HG03432 (cell line): ENCODE results near the gene KCNG4.

ENCODE experiments used
- ATAC-seq: cut with Tn5 transposase; IDR thresholded peaks from one replicate; pipeline ENCODE4 v1.9.1; 2021; ENCODE audit warnings: mild to moderate bottlenecking, moderate library complexity; ENCODE audit not compliant: unreplicated experiment

Gene KCNG4

DNA sequence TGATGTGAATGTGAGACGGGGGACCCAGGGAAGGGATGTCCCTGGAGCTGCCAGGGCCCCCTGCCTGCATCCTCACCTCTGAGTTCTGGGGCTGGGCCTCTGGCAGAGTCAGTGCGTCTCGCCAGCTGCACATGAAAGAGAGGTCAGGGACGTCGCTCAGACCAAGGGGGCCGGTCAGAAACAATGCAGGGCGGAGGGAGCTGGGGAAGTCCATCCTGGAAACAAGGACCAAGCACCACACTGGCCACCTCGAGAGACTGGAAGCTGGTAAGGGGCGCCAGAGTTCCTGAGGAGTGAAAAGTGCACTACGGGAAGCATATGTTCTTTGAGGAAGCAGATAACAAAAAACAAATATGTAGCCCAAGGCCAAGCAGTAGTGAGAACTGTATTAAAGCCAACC is 55.0 kb downstream of the KCNG4 start:
- ATAC-seq: no peak

DNA sequence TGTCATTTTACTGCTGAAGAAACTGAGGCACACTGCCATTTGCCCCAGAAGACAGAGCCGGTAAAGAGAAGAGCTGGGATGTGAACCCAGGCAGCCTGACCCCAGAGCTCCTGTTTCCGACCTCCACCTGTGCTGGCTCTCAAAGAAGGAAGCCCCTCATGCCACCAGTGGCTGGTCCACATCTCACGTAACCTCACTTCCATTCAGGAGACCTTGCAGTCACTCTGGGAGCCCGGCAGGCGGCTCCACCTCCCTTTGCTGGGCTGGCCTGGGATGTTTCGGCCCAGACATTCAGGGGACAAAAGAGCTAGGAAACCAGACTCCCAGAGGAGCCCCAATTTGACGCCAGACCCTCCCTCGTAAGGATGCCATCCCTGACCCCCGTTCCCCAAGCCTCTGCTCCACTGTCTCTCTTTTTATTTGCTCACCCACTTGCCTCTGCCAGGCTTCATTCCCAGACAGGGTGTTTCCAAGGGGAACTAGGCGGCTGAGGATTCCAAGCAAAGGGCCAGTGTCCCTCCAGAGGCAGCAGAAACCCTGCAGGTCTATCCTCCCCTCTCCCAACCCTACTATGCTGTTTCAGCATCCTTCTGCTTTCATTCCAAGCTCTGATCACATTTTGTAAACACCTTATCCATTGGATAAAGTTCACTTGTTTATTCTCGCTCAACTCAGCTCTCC is 55.8 kb downstream of the KCNG4 start:
- no peak for ATAC-seq

DNA sequence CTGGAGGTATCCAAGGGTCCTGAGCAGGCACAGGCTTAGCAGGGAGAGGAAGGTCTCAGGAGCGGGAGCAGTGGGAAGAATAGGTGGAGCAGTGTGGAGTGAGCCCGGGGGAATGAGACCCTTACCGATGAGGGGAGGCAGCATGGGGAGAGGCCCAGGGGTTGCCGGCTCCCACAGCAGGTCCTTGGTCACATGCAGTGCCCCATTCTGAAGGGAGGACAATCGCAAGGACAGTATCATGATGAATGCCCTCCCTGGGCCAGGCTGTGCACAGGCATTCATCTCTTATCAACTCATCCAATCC is 56.3 kb downstream of the KCNG4 start:
- no peak for ATAC-seq

DNA sequence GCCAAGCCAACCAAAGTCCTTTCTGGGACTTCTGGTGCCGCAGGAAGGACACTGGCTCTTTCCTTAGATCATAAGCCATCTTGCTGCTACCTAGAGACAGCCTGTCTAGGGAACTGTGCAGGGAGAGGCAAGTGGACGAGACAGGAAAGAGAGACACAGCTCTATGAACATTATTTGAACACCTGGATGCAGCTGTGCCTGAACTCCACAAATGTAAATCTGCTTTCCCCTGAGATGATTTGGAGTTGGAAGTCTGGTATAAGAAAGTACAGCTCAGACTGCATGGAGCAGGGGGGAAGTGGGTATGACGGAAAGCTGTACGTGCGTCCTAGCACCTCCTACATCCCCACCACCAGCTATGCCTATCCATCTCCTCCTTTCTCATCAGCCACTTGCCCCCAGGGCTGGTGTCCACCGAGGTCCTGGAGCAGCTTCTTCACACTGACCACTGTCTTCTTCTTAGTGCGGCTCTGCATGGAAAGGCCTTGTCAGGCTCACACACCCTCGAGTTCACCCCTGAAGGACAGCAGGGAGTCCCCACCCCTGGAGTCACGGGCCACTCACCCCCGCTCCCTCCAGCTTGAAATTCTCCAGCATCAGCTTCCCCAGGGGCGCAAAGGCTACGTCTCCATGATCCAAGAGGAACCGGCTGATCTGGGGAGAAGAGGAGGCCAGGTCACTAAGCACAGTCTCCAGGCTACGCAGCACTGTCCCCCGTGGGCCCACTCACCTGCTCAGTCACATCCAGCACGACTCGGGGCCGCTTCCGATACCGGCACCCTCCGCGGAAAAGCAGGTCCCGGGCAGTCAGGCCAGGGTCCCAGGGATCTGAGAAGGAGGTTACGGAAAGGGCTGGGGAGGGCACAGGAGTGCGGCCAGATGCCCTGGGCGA is 56.9 kb downstream of the KCNG4 start:
- no peak for ATAC-seq

DNA sequence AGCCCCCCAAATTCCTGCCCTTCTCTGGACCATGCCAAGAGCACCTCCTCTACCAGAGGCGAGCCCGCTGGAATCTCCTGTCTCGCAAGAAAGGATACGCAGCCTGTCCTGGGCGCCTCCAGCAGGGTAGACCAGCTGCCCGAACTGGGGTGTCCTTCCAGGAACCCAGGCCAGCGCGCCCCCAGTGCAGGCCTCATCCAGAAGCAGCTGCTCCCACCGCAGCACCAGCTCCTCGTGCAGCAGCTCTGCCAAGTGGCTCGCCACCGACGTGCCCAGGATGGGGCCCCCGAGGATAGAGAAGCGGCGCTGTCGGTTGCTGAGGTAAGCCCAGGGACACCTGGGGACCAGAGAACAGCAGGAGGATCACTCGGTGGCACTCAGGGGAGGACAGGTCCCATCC is 57.7 kb downstream of the KCNG4 start:
- no peak for ATAC-seq

DNA sequence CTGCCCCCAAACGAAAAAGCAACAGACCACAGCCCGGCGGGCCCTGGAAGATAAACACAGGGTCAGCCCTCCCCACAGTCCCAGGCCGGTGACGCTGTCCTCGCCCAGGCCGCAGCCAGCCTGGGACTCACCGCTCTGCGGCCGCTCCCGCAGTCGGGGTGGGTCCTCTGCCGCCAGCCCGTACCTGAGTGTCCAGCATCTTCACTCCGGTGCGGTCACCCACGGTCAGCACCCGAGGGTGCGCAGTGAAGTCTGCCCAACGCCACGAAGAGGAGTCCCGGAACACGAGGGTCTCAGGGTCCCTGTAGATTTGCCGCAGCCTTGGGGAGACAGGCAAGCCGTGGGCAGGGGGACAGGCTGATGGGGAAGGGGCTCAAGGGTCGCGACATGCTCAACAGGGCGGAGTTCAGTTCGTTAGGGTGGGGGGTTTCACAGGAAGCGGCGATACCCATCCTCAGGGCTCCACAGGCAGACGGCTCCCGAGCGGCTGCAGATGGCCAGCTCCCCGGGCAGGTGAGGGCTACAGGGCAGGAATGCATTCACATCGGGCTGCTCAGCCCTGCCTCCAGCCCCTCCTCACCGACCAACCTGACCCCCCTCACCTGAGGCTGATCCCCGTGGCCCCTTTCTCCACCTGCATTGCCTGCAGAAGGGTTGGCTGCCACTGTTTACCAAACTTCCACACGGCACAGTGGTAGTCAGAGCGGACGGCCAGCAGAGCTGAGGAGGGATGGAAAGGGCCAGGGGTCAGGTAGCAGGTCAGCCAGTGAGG is 58.5 kb downstream of the KCNG4 start:
- no peak for ATAC-seq

DNA sequence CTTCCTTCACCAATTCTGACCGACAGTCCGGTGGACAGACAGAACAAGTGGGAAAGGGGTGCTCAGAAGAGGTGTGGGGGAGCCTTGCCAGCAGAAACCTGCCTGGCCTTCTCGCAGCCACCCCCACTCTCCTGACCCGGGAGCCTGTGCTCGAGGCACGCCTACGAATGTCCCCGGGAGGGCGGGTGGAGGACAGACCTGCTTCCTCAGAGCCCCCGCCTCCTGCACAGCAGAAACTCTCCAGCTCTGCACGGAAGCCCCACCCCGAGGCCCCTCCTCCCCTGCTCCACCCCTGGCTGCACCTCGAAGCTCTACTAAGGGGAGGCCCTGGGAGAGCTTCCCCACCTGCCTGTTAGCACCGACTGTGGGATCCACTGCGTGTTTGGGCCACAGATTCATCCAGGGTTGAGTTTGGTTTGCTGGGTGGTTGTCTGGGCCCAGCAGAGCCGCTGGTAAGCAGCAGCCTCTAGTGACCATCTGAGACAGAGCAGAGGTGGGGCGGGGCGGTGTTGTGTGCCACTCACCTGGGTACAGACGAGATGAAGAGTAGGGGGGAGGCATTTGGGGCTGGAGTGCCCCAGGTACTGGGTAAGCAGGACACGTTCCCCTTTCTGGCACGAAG is 59.2 kb downstream of the KCNG4 start:
- ATAC-seq: no peak

DNA sequence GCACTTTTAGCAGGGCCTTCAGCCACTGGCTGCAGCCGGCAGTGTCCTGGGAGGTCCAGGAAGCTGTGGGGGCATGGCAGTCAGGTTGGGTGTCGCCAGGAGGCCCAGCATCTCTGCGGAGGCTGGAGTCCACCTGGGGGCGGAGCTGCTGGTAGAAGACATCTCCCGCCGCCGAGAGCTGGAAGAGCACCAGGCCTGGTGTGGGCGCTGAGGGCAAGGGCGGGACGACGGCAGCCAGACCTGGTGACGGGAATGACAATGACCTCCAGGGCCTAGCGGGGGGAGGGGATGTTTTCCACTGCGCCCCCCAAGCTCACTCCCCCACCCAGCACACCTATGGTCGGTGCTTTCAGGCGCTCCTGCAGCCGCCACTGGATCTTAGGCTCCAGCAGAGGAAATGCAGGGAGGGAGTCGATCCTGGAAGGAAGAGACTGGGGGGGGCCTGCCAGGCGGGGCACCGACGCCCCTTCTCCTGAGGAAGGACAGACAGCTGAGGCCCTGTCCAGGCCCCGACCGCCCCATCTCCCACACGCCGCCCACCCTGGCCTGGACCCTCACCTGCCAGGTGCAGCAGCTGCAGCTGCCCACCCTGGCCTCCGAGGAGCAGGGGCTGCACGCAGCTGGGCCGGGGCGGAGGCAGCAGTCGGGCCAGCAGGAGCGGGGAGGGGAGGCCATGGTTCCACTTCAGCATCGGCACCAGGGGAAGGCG is 60.0 kb downstream of the KCNG4 start:
- no peak for ATAC-seq

DNA sequence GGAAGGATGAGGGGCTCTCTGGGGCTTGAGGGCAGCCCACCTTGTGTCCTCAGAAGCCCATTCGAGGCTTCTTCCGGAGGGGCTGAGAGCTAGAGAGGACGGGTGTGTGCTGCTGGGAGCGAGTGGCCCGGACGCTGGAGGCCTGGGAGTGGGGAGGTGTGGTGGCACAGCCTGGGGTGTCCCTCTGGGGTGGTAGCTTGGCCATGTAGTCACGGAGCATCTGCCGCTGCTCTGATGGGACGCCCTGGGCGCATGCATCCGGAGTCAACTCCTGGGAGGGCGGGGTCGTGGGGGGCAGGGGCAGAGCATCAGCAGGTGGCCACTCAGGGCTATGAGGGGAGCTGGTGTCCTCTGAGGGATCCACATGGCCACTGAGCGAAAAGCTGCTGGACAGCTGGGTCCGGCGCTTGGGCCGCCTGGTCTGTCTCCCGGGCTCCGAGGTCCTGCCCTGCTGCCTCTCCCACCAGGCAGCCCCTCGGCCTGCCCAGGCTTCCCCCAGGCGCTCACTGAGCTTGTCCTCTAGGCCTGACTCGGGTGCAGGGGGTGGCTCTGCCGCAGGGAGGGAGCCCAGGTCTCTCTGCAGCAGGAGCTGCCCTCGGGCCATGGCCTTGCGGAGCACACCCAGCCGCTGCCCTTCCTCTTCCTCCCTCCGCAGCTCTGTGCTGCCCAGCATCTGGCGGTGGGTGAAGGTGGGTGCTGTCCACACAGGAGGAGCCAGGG is 60.8 kb downstream of the KCNG4 start:
- no peak for ATAC-seq

DNA sequence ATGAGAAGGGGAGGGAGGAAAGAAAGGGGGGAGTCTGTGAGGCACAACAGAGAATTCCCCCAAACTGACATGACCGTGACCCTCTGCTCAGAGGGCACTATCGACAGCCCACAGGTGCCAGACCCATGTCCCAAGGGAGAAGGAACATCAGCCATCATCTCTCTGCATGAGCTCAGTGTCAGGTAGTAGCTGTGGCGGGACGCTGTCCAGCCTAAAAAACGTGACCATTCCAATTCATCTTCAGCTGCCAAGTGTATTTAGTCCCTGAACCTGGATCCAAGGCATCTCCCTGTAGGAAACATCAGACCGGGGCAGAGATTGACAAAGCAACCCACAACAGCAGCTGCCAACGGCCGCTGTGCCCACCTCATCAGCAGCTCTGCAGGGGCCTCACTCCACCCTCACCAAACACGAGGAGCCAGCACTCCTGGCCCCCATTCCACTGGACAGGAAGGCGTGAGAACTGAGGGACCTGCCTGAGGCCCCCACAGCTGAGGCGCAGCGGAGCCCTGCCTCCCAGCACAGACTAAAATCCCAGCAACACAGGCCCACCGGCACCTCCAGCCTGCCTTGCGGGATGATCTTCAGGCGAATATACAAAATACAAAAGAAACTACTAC is 61.6 kb downstream of the KCNG4 start:
- no peak for ATAC-seq

DNA sequence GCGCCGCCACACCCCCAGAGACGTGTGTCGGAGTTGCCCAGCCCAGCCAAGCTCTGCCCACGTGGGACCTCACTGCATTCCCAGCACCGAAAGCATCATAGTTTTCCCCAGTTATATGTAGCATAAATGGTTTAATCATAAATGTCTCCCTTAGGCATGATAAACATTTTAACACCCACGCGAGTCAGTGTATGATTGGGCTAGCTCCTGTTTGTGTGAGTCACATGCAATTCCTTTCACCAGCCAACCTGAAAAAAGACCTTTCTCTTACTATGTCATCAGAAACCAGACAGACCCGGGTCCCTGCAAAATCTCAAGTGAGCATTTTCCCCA is 62.1 kb downstream of the KCNG4 start:
- no peak for ATAC-seq

DNA sequence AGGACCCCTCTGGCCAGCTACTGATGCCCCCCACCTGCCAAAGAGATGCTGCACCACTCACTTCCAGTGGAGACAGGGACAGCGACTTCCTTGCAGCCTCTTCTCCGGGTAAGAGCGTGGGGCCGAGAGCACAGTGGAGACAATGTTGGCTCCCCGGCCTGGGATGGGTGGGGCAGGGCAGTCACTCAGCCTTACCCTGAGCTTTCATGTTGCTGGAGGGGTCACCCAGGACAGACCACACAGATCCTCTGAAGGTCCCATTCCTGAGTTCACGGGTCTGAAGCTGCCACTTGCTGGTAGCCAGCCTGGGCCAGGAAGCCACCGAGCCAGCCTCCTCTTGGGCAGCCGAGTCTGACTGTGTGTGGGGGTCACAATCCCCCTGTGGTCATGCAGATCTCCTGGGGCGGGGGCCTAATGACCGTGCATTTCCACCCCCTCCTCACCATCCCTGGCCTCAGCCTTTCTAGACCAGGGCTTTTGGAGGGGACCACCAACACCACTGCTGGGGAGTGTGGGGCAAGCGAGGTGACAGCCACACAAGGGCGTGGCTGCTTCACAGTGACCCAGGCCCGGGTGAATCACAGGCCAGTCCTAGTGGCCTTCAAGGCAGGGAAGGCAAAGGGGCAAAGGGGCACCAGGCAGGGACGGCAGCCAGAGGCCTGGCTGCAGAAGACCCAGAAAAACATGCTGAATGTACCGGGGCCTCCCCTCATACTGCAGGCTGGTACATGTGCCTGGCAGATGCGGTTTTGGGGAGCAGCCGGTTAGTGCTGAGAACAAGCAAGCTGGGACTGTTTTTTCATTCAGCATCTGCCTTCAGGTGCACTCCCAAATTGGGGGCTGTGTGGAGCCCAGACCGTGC is 63.4 kb downstream of the KCNG4 start:
- no peak for ATAC-seq

DNA sequence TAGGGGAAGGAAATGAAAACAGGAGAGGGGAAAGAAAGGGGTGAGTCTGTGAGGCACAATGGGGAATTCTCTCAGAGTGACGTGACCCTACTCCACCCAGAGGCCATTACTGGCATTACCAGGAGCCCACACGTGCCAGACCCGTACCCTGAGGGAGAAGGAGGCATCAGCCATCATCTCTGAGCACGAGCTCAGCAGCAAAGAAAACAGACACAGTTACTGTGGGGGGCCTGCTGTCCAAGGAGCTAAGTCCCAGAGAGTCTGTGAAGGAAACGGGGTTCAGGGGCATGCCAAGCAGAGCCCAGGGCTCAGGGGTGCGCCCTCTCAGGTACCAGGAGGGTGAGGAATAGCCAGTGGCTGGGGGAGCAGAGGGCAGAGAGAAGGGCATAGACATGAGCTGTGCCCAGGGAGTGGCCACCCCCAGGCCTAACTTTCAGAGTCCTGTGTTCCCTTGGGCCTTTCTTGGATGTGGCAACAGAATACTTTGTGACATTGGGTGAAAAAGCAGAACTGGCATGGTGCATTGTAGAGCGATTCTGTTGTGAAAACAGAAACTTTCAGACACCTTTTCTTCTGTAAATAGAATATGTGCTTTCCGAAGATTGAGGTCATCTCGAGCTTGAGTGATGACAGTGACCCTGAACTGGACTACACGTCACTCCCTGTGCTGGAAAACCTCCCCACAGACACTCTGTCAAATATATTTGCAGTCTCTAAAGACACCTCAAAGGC is 64.3 kb downstream of the KCNG4 start:
- peak; percentile 87 for ATAC-seq

DNA sequence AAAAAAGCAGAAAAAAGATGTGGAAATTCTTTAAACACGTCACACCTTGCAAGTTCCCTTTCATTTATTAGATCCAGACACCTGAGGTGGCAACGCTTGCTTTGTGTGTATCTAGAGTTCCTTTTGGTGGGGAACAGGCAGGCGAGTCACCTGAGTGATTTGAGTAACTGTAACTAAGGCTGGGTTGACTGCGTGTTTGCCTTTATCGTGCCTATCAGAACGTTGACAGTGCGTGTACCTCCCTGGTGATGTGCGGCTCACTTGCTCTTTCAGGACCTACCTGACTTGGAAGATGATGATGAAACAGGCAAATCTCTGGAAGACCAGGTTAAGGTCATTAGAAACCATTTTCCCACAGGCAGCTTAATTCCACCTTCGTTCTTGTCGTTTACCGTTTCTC is 65.4 kb downstream of the KCNG4 start:
- ATAC-seq: no peak

DNA sequence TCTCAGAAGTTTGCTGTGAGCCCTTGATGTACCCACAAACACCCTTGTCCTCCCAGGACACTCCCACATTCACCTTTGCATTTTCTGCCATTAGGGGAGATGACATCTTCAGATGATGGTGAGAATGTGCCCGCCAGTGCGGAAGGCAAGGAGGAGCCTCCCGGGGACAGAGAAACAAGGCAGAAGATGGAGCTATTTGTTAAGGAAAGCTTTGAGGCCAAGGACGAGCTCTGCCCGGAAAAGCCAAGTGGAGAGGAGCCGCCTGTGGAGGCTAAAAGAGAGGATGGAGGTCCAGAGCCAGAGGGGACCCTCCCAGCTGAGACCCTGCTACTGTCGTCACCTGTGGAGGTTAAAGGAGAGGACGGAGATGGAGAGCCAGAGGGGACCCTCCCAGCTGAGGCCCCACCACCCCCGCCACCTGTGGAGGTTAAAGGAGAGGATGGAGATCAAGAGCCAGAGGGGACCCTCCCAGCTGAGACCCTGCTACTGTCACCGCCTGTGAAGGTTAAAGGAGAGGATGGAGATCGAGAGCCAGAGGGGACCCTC is 70.0 kb downstream of the KCNG4 start:
- no peak for ATAC-seq
